Coronary artery (tissue), 2 donors: Measurements from ENCODE around the gene BNIPL.

Experiments
- DNase-seq: peaks from one replicate; pipeline ENCODE4 v3.0.0-alpha.2; 2017; ENCODE audit warnings: low spot score
- H3K27ac ChIP-seq, 2 donors: fragments of 200-600 bp; sonication (generic); one replicate each; pipeline ENCODE4 v1.5.1; 2016 to 2019
- H3K4me3 ChIP-seq: fragments of 200-600 bp; sonication (generic); 2 replicates; pipeline ENCODE4 v1.5.1; 2016; ENCODE audit warnings: mild to moderate bottlenecking, moderate library complexity
- TF ChIP-seq, protein P1 (sequence below): fragments of 200-600 bp; sonication (generic); IDR thresholded peaks from one replicate; pipeline ENCODE4 v1.5.1; 2019; ENCODE audit warnings: antibody characterized with exemption

Gene BNIPL

DNA sequence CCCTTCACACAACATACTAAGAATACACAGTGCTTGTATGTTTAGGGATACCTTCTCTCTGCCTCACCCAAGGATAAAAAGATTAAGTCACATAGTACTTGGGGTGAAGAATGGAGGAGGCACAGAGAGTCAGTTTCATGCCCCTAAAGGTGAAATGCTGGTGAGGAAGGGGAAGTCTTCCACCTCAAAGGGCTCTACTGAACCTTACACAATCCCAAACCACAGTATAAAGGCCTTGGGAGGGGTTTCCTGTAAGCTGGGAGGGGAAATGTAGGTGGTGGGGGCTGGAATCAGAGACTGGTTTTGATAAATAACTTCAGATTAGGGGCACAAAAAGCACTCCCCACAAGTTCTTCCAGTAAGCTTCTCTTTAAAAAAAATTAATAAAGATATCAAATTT is 33.2 kb upstream of the BNIPL start:
- TF ChIP-seq, protein P1, sequence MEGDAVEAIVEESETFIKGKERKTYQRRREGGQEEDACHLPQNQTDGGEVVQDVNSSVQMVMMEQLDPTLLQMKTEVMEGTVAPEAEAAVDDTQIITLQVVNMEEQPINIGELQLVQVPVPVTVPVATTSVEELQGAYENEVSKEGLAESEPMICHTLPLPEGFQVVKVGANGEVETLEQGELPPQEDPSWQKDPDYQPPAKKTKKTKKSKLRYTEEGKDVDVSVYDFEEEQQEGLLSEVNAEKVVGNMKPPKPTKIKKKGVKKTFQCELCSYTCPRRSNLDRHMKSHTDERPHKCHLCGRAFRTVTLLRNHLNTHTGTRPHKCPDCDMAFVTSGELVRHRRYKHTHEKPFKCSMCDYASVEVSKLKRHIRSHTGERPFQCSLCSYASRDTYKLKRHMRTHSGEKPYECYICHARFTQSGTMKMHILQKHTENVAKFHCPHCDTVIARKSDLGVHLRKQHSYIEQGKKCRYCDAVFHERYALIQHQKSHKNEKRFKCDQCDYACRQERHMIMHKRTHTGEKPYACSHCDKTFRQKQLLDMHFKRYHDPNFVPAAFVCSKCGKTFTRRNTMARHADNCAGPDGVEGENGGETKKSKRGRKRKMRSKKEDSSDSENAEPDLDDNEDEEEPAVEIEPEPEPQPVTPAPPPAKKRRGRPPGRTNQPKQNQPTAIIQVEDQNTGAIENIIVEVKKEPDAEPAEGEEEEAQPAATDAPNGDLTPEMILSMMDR, result no peak
- H3K4me3 ChIP-seq, result peak overlapping the region; percentile 44
- no peak for DNase-seq
- H3K27ac ChIP-seq, result peak overlapping the region; percentile 10 to 54

- H3K4me3 ChIP-seq, result peak overlapping the region; percentile 79
- TF ChIP-seq, protein P1, result no peak
- DNase-seq, result no peak
- peak overlapping the region; percentile 64 to 94 for H3K27ac ChIP-seq
Measured at GRCh38 chr1:151005729-151006319, 30.6 kb upstream of the BNIPL start.

DNA sequence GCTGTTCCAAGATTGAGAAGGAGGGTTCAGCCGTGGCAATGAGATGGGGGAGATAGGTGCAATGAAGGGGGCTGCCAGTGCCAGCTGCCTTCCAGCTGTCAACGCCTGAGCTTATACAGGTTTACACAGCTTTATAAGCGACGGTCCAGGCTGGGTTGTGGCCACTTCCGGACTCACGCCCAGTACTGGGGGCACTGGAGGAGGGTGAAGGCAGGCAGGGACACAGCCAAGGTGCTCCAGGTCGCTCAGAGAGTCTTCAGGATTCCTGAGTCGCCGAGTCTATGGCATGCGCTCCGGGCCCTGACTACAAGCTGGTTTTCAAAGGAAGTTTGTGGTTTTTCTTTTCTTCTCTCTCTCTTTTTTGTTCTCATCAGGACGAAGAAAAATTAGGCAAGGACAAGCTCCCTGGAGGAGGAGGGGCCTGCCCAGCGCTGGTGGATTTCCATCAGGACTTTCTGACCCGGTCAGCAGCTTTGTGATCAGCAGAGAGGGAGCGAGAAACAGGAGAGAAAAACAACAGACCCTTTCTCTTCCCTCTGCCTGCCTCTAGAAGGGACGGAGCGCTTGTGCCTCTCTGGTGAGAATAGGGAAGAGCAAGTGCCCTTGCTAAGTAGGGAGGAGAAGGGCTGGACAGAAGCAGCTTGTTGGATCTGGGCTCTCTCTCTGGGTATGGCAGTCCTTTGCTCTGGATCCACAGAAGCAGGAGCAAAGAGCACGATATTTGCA is 29.9 kb upstream of the BNIPL start, which contains the start of gene MINDY1:
TSS of gene MINDY1 (minus strand) at position 576 of the 726 bp plus-strand sequence. CDS start 4,285 bp downstream, outside the sequence.
- DNase-seq, result no peak
- TF ChIP-seq, protein P1, result peak; percentile 29

GRCh38 chr1:151007853-151008243 is 28.5 kb upstream of the BNIPL start:
- TF ChIP-seq, protein P1, result no peak
- H3K4me3 ChIP-seq, result peak overlapping the region; percentile 91
- H3K27ac ChIP-seq, result peak overlapping the region; percentile 64 to 94
- no peak for DNase-seq

More for the DNA sequence above, 29.9 kb upstream of the BNIPL start, which contains the start of gene MINDY1:
- H3K27ac ChIP-seq, result peak within 1 kb of the TSS; percentile 64 to 94
- peak within 1 kb of the TSS; percentile 91 for H3K4me3 ChIP-seq

- H3K27ac ChIP-seq, result peak within 1 kb of the TSS; percentile 64 to 94
- TF ChIP-seq, protein P1, result no peak
- peak within 1 kb of the TSS; percentile 91 for H3K4me3 ChIP-seq
- peak; percentile 98 for DNase-seq
Measured at GRCh38 chr1:151008244-151009205, 27.9 kb upstream of the BNIPL start, which contains the start of gene PRUNE1. Gene PRUNE1 (plus strand): TSS chr1:151008449. CDS start chr1:151008633, 184 bp downstream.

DNA sequence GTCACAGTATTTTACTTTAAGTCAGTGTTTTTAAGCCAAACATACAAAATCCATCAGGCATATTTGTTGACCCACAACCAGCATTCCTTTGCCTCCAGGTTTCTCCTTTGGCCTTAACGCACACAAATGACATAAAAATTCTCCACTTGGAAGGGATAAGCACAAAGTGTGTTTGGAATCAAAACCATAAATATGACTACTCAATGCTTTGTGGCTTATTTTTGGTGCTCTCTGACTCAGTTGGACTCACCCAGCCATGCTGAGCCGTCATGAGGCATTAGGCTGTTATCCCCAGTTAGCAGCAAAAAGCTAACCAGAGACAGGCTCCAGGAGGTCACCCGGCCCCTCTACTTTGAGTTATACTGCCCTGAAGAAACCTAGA is 27.2 kb upstream of the BNIPL start:
- H3K27ac ChIP-seq, result peak overlapping the region; percentile 64 to 94
- TF ChIP-seq, protein P1, result no peak
- peak overlapping the region; percentile 91 for H3K4me3 ChIP-seq
- DNase-seq, result no peak
